Subcutaneous adipose tissue (tissue), 4 donors: ENCODE data around the gene IREB2. TPM values are rescaled to one million over a fixed set of nuclear protein-coding genes. Genes with fewer than 3 reads are reported as not detected.

Source experiments
- total RNA-seq, 4 donors: library from RNA; depleted of rRNA; stranded (reverse); fragments of >200 nt; gene quantifications; one replicate each; pipeline ENCODE4 v1.1.0, GENCODE V29; 2016
- TF ChIP-seq, protein P1 (sequence below): fragments of 450-650 bp; IDR thresholded peaks from one replicate; pipeline ENCODE4 v1.5.1; 2016; ENCODE audit warnings: low read depth, mild to moderate bottlenecking, control low read depth, antibody characterized with exemption, moderate library complexity

IREB2 gene
- total RNA-seq, 4 donors from 2014 or later: 33.9 to 55.9 (median 44.1) TPM

- TF ChIP-seq, protein P1, sequence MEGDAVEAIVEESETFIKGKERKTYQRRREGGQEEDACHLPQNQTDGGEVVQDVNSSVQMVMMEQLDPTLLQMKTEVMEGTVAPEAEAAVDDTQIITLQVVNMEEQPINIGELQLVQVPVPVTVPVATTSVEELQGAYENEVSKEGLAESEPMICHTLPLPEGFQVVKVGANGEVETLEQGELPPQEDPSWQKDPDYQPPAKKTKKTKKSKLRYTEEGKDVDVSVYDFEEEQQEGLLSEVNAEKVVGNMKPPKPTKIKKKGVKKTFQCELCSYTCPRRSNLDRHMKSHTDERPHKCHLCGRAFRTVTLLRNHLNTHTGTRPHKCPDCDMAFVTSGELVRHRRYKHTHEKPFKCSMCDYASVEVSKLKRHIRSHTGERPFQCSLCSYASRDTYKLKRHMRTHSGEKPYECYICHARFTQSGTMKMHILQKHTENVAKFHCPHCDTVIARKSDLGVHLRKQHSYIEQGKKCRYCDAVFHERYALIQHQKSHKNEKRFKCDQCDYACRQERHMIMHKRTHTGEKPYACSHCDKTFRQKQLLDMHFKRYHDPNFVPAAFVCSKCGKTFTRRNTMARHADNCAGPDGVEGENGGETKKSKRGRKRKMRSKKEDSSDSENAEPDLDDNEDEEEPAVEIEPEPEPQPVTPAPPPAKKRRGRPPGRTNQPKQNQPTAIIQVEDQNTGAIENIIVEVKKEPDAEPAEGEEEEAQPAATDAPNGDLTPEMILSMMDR: no peak
These were observed 18.4 kb downstream of the IREB2 start for GRCh38 chr15:78456426-78456825.

GRCh38 chr15:78457101-78457500, 19.1 kb downstream of the IREB2 start:
- TF ChIP-seq, protein P1: no peak

- TF ChIP-seq, protein P1: no peak
These were observed 22.7 kb downstream of the IREB2 start for GRCh38 chr15:78460737-78461136.

DNA sequence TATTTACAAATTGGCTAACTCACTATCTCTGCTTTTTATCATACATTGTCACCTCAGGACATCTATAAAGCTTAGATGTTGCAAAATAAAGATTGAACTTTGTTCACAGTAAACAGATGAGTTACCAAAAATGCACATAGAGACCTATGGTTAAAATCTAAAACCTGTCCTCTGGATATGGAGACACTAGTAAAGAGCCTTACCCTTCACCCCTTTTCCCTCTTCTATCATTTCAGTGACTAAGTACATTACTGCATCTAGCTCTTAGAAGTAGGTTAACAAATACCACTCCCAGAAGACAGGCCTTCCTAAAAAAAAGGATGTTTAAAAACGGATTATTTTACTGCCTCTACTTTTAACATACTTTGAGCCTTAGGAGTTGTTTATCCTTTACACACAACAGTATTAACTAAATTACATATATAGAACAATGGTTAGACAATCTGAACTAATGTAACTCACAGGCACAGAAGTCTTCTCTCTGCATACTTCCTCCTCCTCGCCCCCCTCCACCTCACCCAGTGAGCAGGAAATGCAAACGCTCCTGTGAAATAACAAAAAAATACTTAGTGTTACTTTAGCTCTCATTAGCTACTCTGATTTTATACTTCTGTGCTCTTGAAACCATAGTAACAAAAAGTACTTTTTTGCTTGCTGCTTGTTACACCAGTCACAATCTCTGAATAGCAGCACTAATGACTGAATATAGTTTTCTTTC, 23.3 kb downstream of the IREB2 start:
- TF ChIP-seq, protein P1: no peak

DNA sequence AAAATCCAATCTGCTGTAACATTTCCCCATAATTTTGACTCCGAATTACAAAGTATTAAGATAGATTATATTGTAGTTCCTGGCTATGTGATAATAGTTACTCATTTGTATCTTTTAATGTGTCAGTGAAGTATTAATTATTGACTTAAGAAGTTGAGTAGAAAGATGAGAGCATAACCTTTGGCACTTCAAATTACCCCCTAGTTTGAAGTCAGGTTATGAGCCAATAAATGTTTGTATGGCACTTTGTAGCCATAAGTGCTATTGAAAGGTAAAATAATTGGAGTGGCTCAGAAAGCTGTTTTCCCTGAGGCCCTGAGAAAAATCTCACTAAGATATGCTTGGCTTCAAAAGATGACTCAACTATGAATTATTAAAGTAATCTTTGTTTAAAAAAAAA, 31.0 kb downstream of the IREB2 start:
- TF ChIP-seq, protein P1: no peak

- TF ChIP-seq, protein P1: no peak
These were observed 39.3 kb downstream of the IREB2 start for GRCh38 chr15:78477295-78477694.

- TF ChIP-seq, protein P1: no peak
These were observed 41.6 kb downstream of the IREB2 start for GRCh38 chr15:78479650-78480049.
